Measurements from ENCODE around the gene NKIRAS2. TPM values are rescaled to one million over a fixed set of nuclear protein-coding genes. Genes with fewer than 3 reads are reported as not detected.

Gene NKIRAS2
- total RNA-seq, 1 experiment from 2014 or later = 38.3 TPM

- ChIA-PET CTCF (interaction anchor here (1.3 kb wide), 1 partner anchor 32 kb away, joined by 3 read pairs; no protein-coding TSS in a partner anchor), POLR2A (ENCODE audit: unreplicated experiment) (no interaction called here)
- Histone ChIP-seq H3K27me3 (ENCODE audit: insufficient read depth, low read depth) (peaks cover 22% of the 10 kb centered on the region; the same call in 1 of the 2 replicates), H4K20me1 (ENCODE audit: insufficient read depth) (no peaks in the 10 kb centered on the region), H2AFZ (peak overlapping the region; percentile 93), H3K36me3 (ENCODE audit: low read depth) (no peaks in the 10 kb centered on the region), H3K9me2 (ENCODE audit: insufficient read depth) (no peaks in the 10 kb centered on the region), H3K79me2 (ENCODE audit: low read depth) (no peaks in the 10 kb centered on the region), H3K4me3 (peak overlapping the region; percentile 64), H3K4me1 (replicated peaks; ENCODE audit: insufficient read depth) (0 out of 2 replicates have a peak, but pooled peaks cover 3% of the 10 kb centered on the region), H3F3A (ENCODE audit: insufficient read depth, low read depth) (no peaks in the 10 kb centered on the region), H3K9me3 (ENCODE audit: insufficient read depth, low read depth) (no peaks in the 10 kb centered on the region), H3K4me2 (peak overlapping the region; percentile 92), H3K27ac (no peak overlapping the region)
- TSS peak; percentile 49 for BruUV-seq (replicated peaks)
- intact Hi-C loops (cut with micrococcal nuclease; ENCODE audit: unreplicated experiment) = loop anchor here (5.0 kb wide), 1 partner anchor 52 kb away; no protein-coding TSS in a partner anchor
- no peak for DNase-seq
- TF ChIP-seq EZH2 (IDR thresholded peaks at IDR 0.05; ENCODE audit: low read depth) = no peak
- TF ChIP-seq CTCF (conservative IDR thresholded peaks at IDR 0.05) = no peak; the same call in 1 of the 2 replicates
These were observed 30.0 kb downstream of the NKIRAS2 start for GRCh38 chr17:42049834-42050392.

- no peaks in the 10 kb centered on the region for H3F3A ChIP-seq (ENCODE audit: insufficient read depth, low read depth)
- H3K9me2 ChIP-seq (ENCODE audit: insufficient read depth) = no peaks in the 10 kb centered on the region
- no peaks in the 10 kb centered on the region for H3K79me2 ChIP-seq (ENCODE audit: low read depth)
- H3K4me1 ChIP-seq (replicated peaks; ENCODE audit: insufficient read depth) = 0 out of 2 replicates have a peak, but pooled peaks cover 3% of the 10 kb centered on the region
- ChIA-PET CTCF (interaction anchor here (0.6 kb wide), 2 partner anchors 86 to 132 kb away, joined by 3 to 4 read pairs; partner anchors contain the start of gene ACLY), POLR2A (ENCODE audit: unreplicated experiment) (interaction anchor here (0.6 kb wide), 1 partner anchor 354 kb away, joined by 4 read pairs; no protein-coding TSS in a partner anchor)
- H3K36me3 ChIP-seq (ENCODE audit: low read depth) = no peaks in the 10 kb centered on the region
- peak within 1 kb of the TSS; percentile 64 for H3K4me3 ChIP-seq
- peaks cover 27% of the 10 kb centered on the region; the same call in 1 of the 2 replicates for H3K27me3 ChIP-seq (ENCODE audit: insufficient read depth, low read depth)
- peak within 1 kb of the TSS; percentile 92 for H3K4me2 ChIP-seq
- no peak within 1 kb of the TSS for H3K27ac ChIP-seq
- no TSS peak for BruUV-seq (replicated peaks)
- TF ChIP-seq EZH2 (IDR thresholded peaks at IDR 0.05; ENCODE audit: low read depth) = no peak
- TF ChIP-seq CTCF (conservative IDR thresholded peaks at IDR 0.05) = no peak; the same call in 1 of the 2 replicates
- peak; percentile 47 to 54 for DNase-seq
- intact Hi-C loops (cut with micrococcal nuclease; ENCODE audit: unreplicated experiment) = loop anchor here (5.0 kb wide), 1 partner anchor 52 kb away; no protein-coding TSS in a partner anchor
- H3K9me3 ChIP-seq (ENCODE audit: insufficient read depth, low read depth) = no peaks in the 10 kb centered on the region
- peak within 1 kb of the TSS; percentile 93 for H2AFZ ChIP-seq
- H4K20me1 ChIP-seq (ENCODE audit: insufficient read depth) = no peaks in the 10 kb centered on the region
These were observed 30.6 kb downstream of the NKIRAS2 start, which contains the start of gene C17orf113 for GRCh38 chr17:42050393-42051012. TSS of gene C17orf113 (minus strand) at chr17:42050601. CDS start at chr17:42043376, 7,225 bp downstream.

- no peak for DNase-seq
- Histone ChIP-seq H3K9me3 (ENCODE audit: insufficient read depth, low read depth) (no peaks in the 10 kb centered on the region), H3K4me3 (peak overlapping the region; percentile 64; the same call in 1 of the 2 replicates), H3K27me3 (ENCODE audit: insufficient read depth, low read depth) (peaks cover 27% of the 10 kb centered on the region; the same call in 1 of the 2 replicates), H3K9me2 (ENCODE audit: insufficient read depth) (no peaks in the 10 kb centered on the region), H3F3A (ENCODE audit: insufficient read depth, low read depth) (no peaks in the 10 kb centered on the region), H4K20me1 (ENCODE audit: insufficient read depth) (no peaks in the 10 kb centered on the region), H3K4me2 (peak overlapping the region; percentile 88), H3K79me2 (ENCODE audit: low read depth) (no peaks in the 10 kb centered on the region), H3K27ac (no peak overlapping the region), H2AFZ (peak overlapping the region; percentile 76; the same call in 1 of the 2 replicates), H3K36me3 (ENCODE audit: low read depth) (no peaks in the 10 kb centered on the region), H3K4me1 (replicated peaks; ENCODE audit: insufficient read depth) (0 out of 2 replicates have a peak, but pooled peaks cover 3% of the 10 kb centered on the region)
- BruUV-seq (replicated peaks) = no TSS peak
- POLR2A ChIA-PET (ENCODE audit: unreplicated experiment) = interaction anchor here (0.6 kb wide), 1 partner anchor 355 kb away, joined by 4 read pairs; no protein-coding TSS in a partner anchor
- CTCF ChIA-PET = interaction anchor here (0.6 kb wide), 2 partner anchors 87 to 132 kb away, joined by 3 to 4 read pairs; partner anchors contain the start of gene ACLY
- no peak; the same call in 1 of the 2 replicates for TF ChIP-seq CTCF (conservative IDR thresholded peaks at IDR 0.05)
- no peak for TF ChIP-seq EZH2 (IDR thresholded peaks at IDR 0.05; ENCODE audit: low read depth)
- intact Hi-C loops (cut with micrococcal nuclease; ENCODE audit: unreplicated experiment) = loop anchor here (5.0 kb wide), 1 partner anchor 51 kb away; no protein-coding TSS in a partner anchor
These were observed 31.1 kb downstream of the NKIRAS2 start for GRCh38 chr17:42051013-42051400.
